Psoas muscle (tissue), 8 donors: ENCODE measurements around the gene COQ8B. TPM values are rescaled to one million over a fixed set of nuclear protein-coding genes. Genes with fewer than 3 reads are reported as not detected.
"Not testable (repeated sequence)": the region's sequence is repeated elsewhere in the genome, so short reads cannot be mapped to it uniquely, and the experiment has no call there.

Experiments
- ATAC-seq, 4 donors: fragments of 200-7000 bp; cut with Tn5 transposase; one replicate each; pipeline ENCODE4 v1.9.1; 2020; ENCODE audit warnings: moderate library complexity in 3 of 4, mild to moderate bottlenecking in 2 of 4
- DNase-seq, 2 donors: peaks; one replicate each; pipeline ENCODE4 v3.0.0-alpha.2; 2020
- H3K27ac ChIP-seq: fragments of 200-600 bp; one replicate; pipeline ENCODE4 v1.8.0; 2022
- H3K27me3 ChIP-seq, 3 donors: fragments of 200-600 bp in 1 of 3; one replicate each; pipeline versions ENCODE4 v1.6.1 to v1.8.0; 2013 to 2022; ENCODE audit warnings: low read length in 2 of 3, mild to moderate bottlenecking in 2 of 3, moderate library complexity in 1 of 3; ENCODE audit not compliant: insufficient read depth in 3 of 3
- H3K36me3 ChIP-seq, 2 donors: fragments of 200-600 bp in 1 of 2; one replicate each; pipeline versions ENCODE4 v1.6.1 to v1.8.0; 2013 to 2022; ENCODE audit warnings: low read depth in 1 of 2, mild to moderate bottlenecking in 1 of 2, moderate library complexity in 1 of 2; ENCODE audit not compliant: insufficient read depth in 1 of 2
- H3K4me1 ChIP-seq: fragments of 200-600 bp; one replicate; pipeline ENCODE4 v1.8.0; 2022
- H3K4me3 ChIP-seq: fragments of 200-600 bp; one replicate; pipeline ENCODE4 v1.8.0; 2022; ENCODE audit warnings: mild to moderate bottlenecking
- H3K9me3 ChIP-seq: fragments of 200-600 bp; one replicate; pipeline ENCODE4 v1.8.0; 2022
- WGBS, 3 donors: extraction: QIAGEN DNeasy Blood & Tissue Kit; methylation state at CpG; one replicate each; pipeline versions ENCODE4 v1.1.6 to v1.1.7; 2013; 5-methylcytosine and 5-hydroxymethylcytosine counted together
- intact Hi-C, 2 donors: fragments of 100-400 bp; cut with DNase I; formaldehyde crosslinking; loops; one replicate each; pipeline versions ENCODE4 v1.11.0 to v1.14.2; 2022
- polyA plus RNA-seq, 3 donors: library from polyadenylated mRNA; stranded (reverse); fragments of 200-250 nt; gene quantifications; one replicate each; pipeline ENCODE4 v1.2.3, GENCODE V29; 2013
- total RNA-seq, 4 donors: library from RNA; stranded (reverse); fragmentation: NEBNext Ultra II Directional in 2 of 4; extraction: Animal tissue kit (Norgen Biotek cat#: 25700) in 2 of 4; gene quantifications; one replicate each; pipeline versions ENCODE4 v1.2.1 to v1.2.4, GENCODE V29; 2021 to 2023
- TF ChIP-seq, protein P1 (sequence below): fragments of 200-600 bp; IDR thresholded peaks from one replicate; pipeline ENCODE4 v1.8.0; 2022; ENCODE audit warnings: antibody characterized with exemption
- donor health status: healthy with polysubstance abuse.
- donor health status: DM: no; HTN: no; CAD: no; lungs with moderate emphysema.
- donor health status: Bipolar disorder and iron deficiency.
- donor health status: healthy.
- donor health status: DM: yes; HTN: yes; CAD: no.
- donor health status: DM: no; HTN: no; CAD: no.
- donor health status: DM: no; HTN: no; CAD: no.
- donor health status: DM: yes; HTN: yes; CAD: no.

COQ8B gene
- total and polyA plus RNA-seq, 7 donors: 6.8 to 43.1 (median 14.4) TPM

DNA sequence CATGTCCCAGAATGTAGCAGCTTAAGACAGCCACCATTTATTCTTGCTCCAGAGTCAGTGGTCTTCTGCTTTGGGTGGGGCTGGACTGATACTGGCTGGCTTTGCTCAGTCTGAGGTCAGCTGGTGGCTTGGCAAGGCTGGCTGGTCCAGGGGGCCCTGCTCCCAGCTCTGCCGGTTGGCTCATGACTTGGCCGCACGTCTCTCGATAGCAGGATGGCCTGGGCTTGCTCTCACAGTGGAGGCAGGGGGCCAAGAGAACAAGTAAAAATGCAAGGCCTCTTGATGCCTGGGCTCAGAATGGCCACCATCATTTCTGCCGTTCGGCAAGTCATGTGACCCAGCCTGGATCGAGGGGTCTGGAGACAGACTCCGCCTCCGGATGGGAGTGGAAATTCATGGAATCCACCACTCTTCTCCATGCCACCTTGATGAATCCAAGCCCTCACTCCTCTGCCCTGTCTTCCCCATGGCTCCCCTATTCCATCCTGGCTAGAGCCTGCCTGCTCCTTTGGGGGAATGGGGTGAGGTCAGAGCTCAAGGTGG is 20.5 kb upstream of the COQ8B start:
- ATAC-seq (no peak), DNase-seq (no peak)
- Histone ChIP-seq H3K27ac (no peak overlapping the region), H3K4me3 (no peak overlapping the region), H3K36me3 (peaks cover 5 to 93% of the 10 kb centered on the region in 2 donors), H3K27me3 (no peaks in the 10 kb centered on the region), H3K9me3 (no peaks in the 10 kb centered on the region), H3K4me1 (no peaks in the 10 kb centered on the region)
- 69 to 74% (median 69%) methylated on average over 9 of the region's 9 CpGs for WGBS, 3 donors
- TF ChIP-seq, protein P1, sequence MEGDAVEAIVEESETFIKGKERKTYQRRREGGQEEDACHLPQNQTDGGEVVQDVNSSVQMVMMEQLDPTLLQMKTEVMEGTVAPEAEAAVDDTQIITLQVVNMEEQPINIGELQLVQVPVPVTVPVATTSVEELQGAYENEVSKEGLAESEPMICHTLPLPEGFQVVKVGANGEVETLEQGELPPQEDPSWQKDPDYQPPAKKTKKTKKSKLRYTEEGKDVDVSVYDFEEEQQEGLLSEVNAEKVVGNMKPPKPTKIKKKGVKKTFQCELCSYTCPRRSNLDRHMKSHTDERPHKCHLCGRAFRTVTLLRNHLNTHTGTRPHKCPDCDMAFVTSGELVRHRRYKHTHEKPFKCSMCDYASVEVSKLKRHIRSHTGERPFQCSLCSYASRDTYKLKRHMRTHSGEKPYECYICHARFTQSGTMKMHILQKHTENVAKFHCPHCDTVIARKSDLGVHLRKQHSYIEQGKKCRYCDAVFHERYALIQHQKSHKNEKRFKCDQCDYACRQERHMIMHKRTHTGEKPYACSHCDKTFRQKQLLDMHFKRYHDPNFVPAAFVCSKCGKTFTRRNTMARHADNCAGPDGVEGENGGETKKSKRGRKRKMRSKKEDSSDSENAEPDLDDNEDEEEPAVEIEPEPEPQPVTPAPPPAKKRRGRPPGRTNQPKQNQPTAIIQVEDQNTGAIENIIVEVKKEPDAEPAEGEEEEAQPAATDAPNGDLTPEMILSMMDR: no peak
- intact Hi-C loops: no loop called here

- Histone ChIP-seq H3K27ac (no peak overlapping the region), H3K9me3 (no peaks in the 10 kb centered on the region), H3K27me3 (no peaks in the 10 kb centered on the region), H3K4me3 (no peak overlapping the region), H3K4me1 (no peaks in the 10 kb centered on the region), H3K36me3 (peaks cover 5 to 93% of the 10 kb centered on the region in 2 donors)
- intact Hi-C loops: no loop called here
- 88 to 91% (median 88%) methylated on average over 9 of the region's 9 CpGs for WGBS, 3 donors
- TF ChIP-seq, protein P1: no peak
- no peak for DNase-seq
- ATAC-seq: no peak
These were observed 20.0 kb upstream of the COQ8B start for GRCh38 chr19:40736661-40737060.

DNA sequence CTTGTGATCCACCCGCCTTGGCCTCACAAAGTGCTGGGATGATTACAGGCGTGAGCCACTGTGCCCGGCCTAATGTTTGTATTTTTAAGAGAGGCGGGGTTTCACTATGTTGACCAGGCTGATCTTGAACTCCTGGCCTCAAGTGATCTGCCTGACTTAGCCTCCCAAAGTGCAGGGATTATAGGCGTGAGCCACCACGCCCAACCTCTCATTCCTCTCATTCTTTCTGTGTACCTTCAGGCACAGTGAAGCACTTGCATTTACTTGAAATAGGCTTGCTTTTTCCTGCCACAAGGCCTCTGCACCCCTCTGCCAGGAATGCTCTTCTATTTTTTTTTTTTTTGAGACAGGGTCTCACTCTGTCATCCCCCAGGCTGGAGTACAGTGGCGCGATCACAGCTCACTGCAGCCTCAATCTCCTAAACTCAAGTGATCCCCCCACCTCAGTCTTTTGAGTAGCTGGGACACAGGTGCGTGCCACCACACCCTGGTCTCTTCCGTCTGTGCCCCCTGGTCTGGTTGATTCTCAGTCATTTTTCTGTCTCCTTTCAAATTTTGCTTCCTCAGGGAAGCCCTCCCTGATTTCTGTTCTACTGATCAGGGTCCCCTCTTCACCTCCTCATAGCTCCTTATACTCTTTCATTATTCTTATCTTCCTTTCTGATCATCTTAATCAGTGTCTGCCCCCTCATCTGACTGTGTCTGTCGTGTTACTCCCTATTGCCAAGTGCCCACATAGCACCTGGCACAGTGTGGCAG is 18.5 kb upstream of the COQ8B start:
- H3K4me1 ChIP-seq: no peaks in the 10 kb centered on the region
- TF ChIP-seq, protein P1: no peak
- H3K9me3 ChIP-seq: no peaks in the 10 kb centered on the region
- H3K36me3 ChIP-seq: peaks cover 8 to 100% of the 10 kb centered on the region in 2 donors
- no peaks in the 10 kb centered on the region for H3K27me3 ChIP-seq
- H3K4me3 ChIP-seq: no peak overlapping the region
- intact Hi-C loops: no loop called here
- DNase-seq: no peak
- no peak for ATAC-seq
- 94 to 95% (median 94%) methylated on average over 11 of the region's 11 CpGs for WGBS, 3 donors
- no peak overlapping the region for H3K27ac ChIP-seq

- H3K27me3 ChIP-seq: no peaks in the 10 kb centered on the region
- no peak for ATAC-seq
These were observed 16.5 kb upstream of the COQ8B start for GRCh38 chr19:40733149-40733548.

DNA sequence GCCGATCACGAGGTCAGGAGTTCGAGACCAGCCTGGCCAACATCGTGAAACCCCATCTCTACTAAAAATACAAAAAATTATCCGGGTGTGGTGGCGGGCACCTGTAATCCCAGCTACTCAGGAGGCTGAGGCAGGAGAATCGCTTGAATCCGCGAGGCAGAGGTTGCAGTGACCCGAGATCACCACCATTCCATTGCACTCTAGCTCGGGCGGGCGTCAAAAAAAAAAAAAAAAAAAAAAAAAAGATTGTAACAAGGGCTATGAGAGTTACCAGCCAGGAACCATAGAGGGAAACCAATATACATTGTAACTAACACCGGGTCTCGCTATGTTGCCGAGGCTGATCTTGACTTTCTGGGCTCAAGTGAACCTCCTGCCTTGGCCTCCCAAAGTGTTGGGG is 15.6 kb upstream of the COQ8B start:
- H3K27me3 ChIP-seq, ATAC-seq, H3K9me3 ChIP-seq, intact Hi-C loops, H3K27ac ChIP-seq, DNase-seq, H3K4me3 ChIP-seq, H3K4me1 ChIP-seq: not testable (repeated sequence)
- WGBS, 3 donors: 95 to 97% (median 96%) methylated on average over 16 of the region's 16 CpGs
- H3K36me3 ChIP-seq: peaks cover 12 to 100% of the 10 kb centered on the region in 2 donors

More at GRCh38 chr19:40733149-40733548, 16.5 kb upstream of the COQ8B start:
- H3K4me1 ChIP-seq: no peaks in the 10 kb centered on the region
- intact Hi-C loops: no loop called here
- no peaks in the 10 kb centered on the region for H3K9me3 ChIP-seq
- no peak overlapping the region for H3K27ac ChIP-seq
- no peak for DNase-seq
- TF ChIP-seq, protein P1: no peak
- WGBS, 3 donors: 91 to 94% (median 91%) methylated on average over 13 of the region's 13 CpGs
- peaks cover 8 to 100% of the 10 kb centered on the region in 2 donors for H3K36me3 ChIP-seq
- H3K4me3 ChIP-seq: no peak overlapping the region

GRCh38 chr19:40730065-40730464 is 13.4 kb upstream of the COQ8B start:
- DNase-seq, H3K4me1 ChIP-seq, H3K4me3 ChIP-seq, ATAC-seq, H3K9me3 ChIP-seq, H3K27me3 ChIP-seq, H3K27ac ChIP-seq, intact Hi-C loops: not testable (repeated sequence)
- WGBS, 3 donors: 73 to 90% (median 76%) methylated on average over 5 of the region's 5 CpGs
- H3K36me3 ChIP-seq: peaks cover 8 to 100% of the 10 kb centered on the region in 2 donors
